HepG2 (cell line): ENCODE measurements around the gene MGMT. TPM values are rescaled to one million over a fixed set of nuclear protein-coding genes. Genes with fewer than 3 reads are reported as not detected.

ENCODE experiments used
- ATAC-seq: fragments of 200-7000 bp; cut with Tn5 transposase; 3 replicates; pipeline ENCODE4 v1.9.1; 2020; ENCODE audit warnings: mild to moderate bottlenecking, moderate library complexity
- BruUV-seq: library from RNA; stranded (reverse); fragments of 400-500 nt; replicated peaks from 2 replicates; lab custom pipeline; 2021; lab: Mats Ljungman, UMichigan
- CTCF ChIA-PET: fragments of 300-600 bp; formaldehyde crosslinking; extraction: SDS; loops from one replicate; lab custom pipeline; 2021; ENCODE audit warnings: low total read pairs, inconsistent platforms, low intra/inter-chr PET ratio; lab: Yijun Ruan, JAX
- POLR2A ChIA-PET: fragments of 350-600 bp; sonication (Branson Sonifier 250); formaldehyde crosslinking; loops from one replicate; lab custom pipeline; 2020; ENCODE audit warnings: antibody characterized with exemption, inconsistent platforms; lab: Yijun Ruan, JAX
- DNase-seq: peaks from one replicate; pipeline ENCODE4 v3.0.0-alpha.2; 2015; ENCODE audit warnings: low spot score
- FAIRE-seq: peaks from 3 replicates; lab custom pipeline; 2011; peaks lifted over from hg19 to GRCh38; lab: Jason Lieb, UNC
- H2AFZ ChIP-seq: one replicate; pipeline ENCODE4 v1.6.1; 2011; ENCODE audit warnings: low read length, inconsistent platforms
- H3K27ac ChIP-seq: fragments of 300-600 bp; 3 replicates; pipeline ENCODE4 v1.8.0; 2011; ENCODE audit warnings: mixed run types, mild to moderate bottlenecking, mixed read lengths, low read length, inconsistent platforms; ENCODE audit not compliant: insufficient read depth; ENCODE audit errors: extremely low read length
- H3K27me3 ChIP-seq, 2 experiments: fragments of 200-600 bp in 1 of 2; 2 replicates in 1 of 2; 3 replicates in 1 of 2; pipeline versions ENCODE4 v1.6.0 to v1.8.0; 2011; ENCODE audit warnings: low read length in 2 of 2, mild to moderate bottlenecking in 2 of 2, moderate library complexity in 2 of 2, inconsistent platforms in 1 of 2; ENCODE audit not compliant: insufficient read depth in 2 of 2, control insufficient read depth in 1 of 2
- H3K36me3 ChIP-seq, 2 experiments: fragments of 200-600 bp in 1 of 2; replicated peaks in 1 of 2; 2 replicates in 1 of 2; 3 replicates in 1 of 2; pipeline versions ENCODE4 v1.5.1 to v1.8.0; 2011; ENCODE audit warnings: low read length in 2 of 2, inconsistent platforms in 1 of 2; ENCODE audit not compliant: insufficient read depth in 2 of 2, control insufficient read depth in 1 of 2
- H3K4me1 ChIP-seq: 2 replicates; pipeline ENCODE4 v1.5.1; 2012; ENCODE audit warnings: low read length, inconsistent platforms; ENCODE audit not compliant: insufficient read depth
- H3K4me2 ChIP-seq: 2 replicates; pipeline ENCODE4 v1.6.0; 2011; ENCODE audit warnings: low read depth, low read length, inconsistent platforms
- H3K4me3 ChIP-seq, 3 experiments: fragments of 200-600 bp in 1 of 3; sonication (generic), shearing (Covaris generic) in 1 of 3; replicated peaks in 1 of 3; 2 replicates each; pipeline ENCODE4 v1.5.1; 2011 to 2016; ENCODE audit warnings: low read length in 3 of 3, inconsistent platforms in 2 of 3, low read depth in 2 of 3, mild to moderate bottlenecking in 2 of 3, control low read depth in 1 of 3, mixed read lengths in 1 of 3; ENCODE audit not compliant: insufficient read depth in 1 of 3
- H3K79me2 ChIP-seq: one replicate; pipeline ENCODE4 v1.6.1; 2011; ENCODE audit warnings: low read length, inconsistent platforms; ENCODE audit not compliant: insufficient read depth
- H3K9ac ChIP-seq: 2 replicates; pipeline ENCODE4 v1.6.0; 2011; ENCODE audit warnings: mild to moderate bottlenecking, low read depth, low read length, inconsistent platforms; ENCODE audit not compliant: insufficient read depth
- H3K9me3 ChIP-seq: 2 replicates; pipeline ENCODE4 v1.5.1; 2012; ENCODE audit warnings: mild to moderate bottlenecking, low read length
- H4K20me1 ChIP-seq: 2 replicates; pipeline ENCODE4 v1.6.0; 2011; ENCODE audit warnings: inconsistent platforms, mild to moderate bottlenecking, low read length, moderate library complexity; ENCODE audit not compliant: insufficient read depth
- CREB1 ChIP-seq, 2 experiments: fragments of 450-650 bp in 1 of 2; IDR thresholded peaks; 2 replicates each; pipeline ENCODE4 v1.6.1; 2016 to 2017; ENCODE audit warnings: control low read depth in 1 of 2, mild to moderate bottlenecking in 1 of 2, missing compliant biosample characterization in 1 of 2, missing genetic modification characterization in 1 of 2
- HOXA7 ChIP-seq: sonication (generic); formaldehyde crosslinking; IDR thresholded peaks from 2 replicates; pipeline ENCODE4 v1.8.1; 2022; ENCODE audit warnings: mild to moderate bottlenecking, missing genetic modification reagents, moderate library complexity
- ISL2 ChIP-seq: sonication (generic); formaldehyde crosslinking; IDR thresholded peaks from 2 replicates; pipeline ENCODE4 v1.5.0; 2020; ENCODE audit warnings: missing genetic modification reagents
- KLF15 ChIP-seq: sonication (generic); formaldehyde crosslinking; IDR thresholded peaks from 2 replicates; pipeline ENCODE4 v1.8.1; 2023; ENCODE audit warnings: borderline replicate concordance, mild to moderate bottlenecking, inconsistent platforms, missing genetic modification reagents, mixed read lengths
- MAZ ChIP-seq, 2 experiments: sonication (generic) in 1 of 2; formaldehyde crosslinking in 1 of 2; IDR thresholded peaks; 2 replicates each; pipeline versions ENCODE4 v1.5.0 to v1.6.1; 2012 to 2020; ENCODE audit warnings: low read depth in 2 of 2, mild to moderate bottlenecking in 2 of 2, borderline replicate concordance in 1 of 2, improper control_type of control experiment in 1 of 2, low read length in 1 of 2, missing genetic modification reagents in 1 of 2, moderate library complexity in 1 of 2
- PCBP1 ChIP-seq: fragments of 200-400 bp; formaldehyde crosslinking; IDR thresholded peaks from 2 replicates; pipeline ENCODE4 v1.6.1; 2017; ENCODE audit warnings: mild to moderate bottlenecking, low read depth, low read length, borderline replicate concordance
- RARA ChIP-seq: IDR thresholded peaks from 2 replicates; pipeline ENCODE4 v1.6.1; 2016; ENCODE audit warnings: missing genetic modification reagents, missing compliant biosample characterization
- TOE1 ChIP-seq: sonication (generic); formaldehyde crosslinking; IDR thresholded peaks from 2 replicates; pipeline ENCODE4 v1.4.0; 2020; ENCODE audit warnings: mild to moderate bottlenecking, missing genetic modification reagents
- U2AF2 ChIP-seq: fragments of 200-400 bp; formaldehyde crosslinking; IDR thresholded peaks from 2 replicates; pipeline ENCODE4 v1.6.1; 2017; ENCODE audit warnings: low read depth, mild to moderate bottlenecking, low read length
- ZNF101 ChIP-seq: sonication (generic); formaldehyde crosslinking; IDR thresholded peaks from 2 replicates; pipeline ENCODE4 v1.4.0; 2020; ENCODE audit warnings: mild to moderate bottlenecking, low read depth, missing genetic modification reagents, borderline replicate concordance
- ZNF138 ChIP-seq: sonication (generic); formaldehyde crosslinking; IDR thresholded peaks from 2 replicates; pipeline ENCODE4 v1.5.0; 2020; ENCODE audit warnings: mild to moderate bottlenecking, low read depth, missing genetic modification reagents
- ZNF17 ChIP-seq: sonication (generic); formaldehyde crosslinking; IDR thresholded peaks from 2 replicates; pipeline ENCODE4 v1.5.0; 2020; ENCODE audit warnings: mild to moderate bottlenecking, missing genetic modification reagents
- ZNF264 ChIP-seq: sonication (generic); formaldehyde crosslinking; IDR thresholded peaks from 2 replicates; pipeline ENCODE4 v1.4.0; 2020; ENCODE audit warnings: missing genetic modification reagents
- ZNF552 ChIP-seq: sonication (generic); formaldehyde crosslinking; IDR thresholded peaks from 2 replicates; pipeline ENCODE4 v1.9.0; 2022; ENCODE audit warnings: missing genetic modification reagents, mild to moderate bottlenecking, borderline replicate concordance
- ZNF558 ChIP-seq: sonication (generic); formaldehyde crosslinking; IDR thresholded peaks from 2 replicates; pipeline ENCODE4 v1.9.0; 2022; ENCODE audit warnings: mild to moderate bottlenecking, missing genetic modification reagents, borderline replicate concordance
- WGBS: methylation state at CpG from one replicate; pipeline ENCODE4 v1.1.6; 2017; ENCODE audit warnings: low lambda C conversion rate; 5-methylcytosine and 5-hydroxymethylcytosine counted together
- in situ Hi-C: cut with HindIII; loops from 2 replicates; pipeline ENCODE4 v1.10.0; 2017; ENCODE audit warnings: low pct_unique_long_range_greater_than_20kb; ENCODE audit not compliant: extremely low pct_ligation_motif_present
- intact Hi-C: fragments of 100-400 bp; cut with micrococcal nuclease; formaldehyde crosslinking; loops from one replicate; pipeline ENCODE4 v1.10.0; 2022; ENCODE audit not compliant: unreplicated experiment
- polyA plus RNA-seq, 8 experiments: library from polyadenylated mRNA; depleted of rRNA in 3 of 8; stranded (reverse) in 7 of 8; unstranded in 1 of 8; fragments of >200 nt; fragmentation: Illumina TruSeq in 4 of 8; extraction: Trizol in 4 of 8; gene quantifications; 2 replicates each; pipeline versions ENCODE4 v1.2.1 to v1.2.3, GENCODE V29; 2011 to 2016; ENCODE audit warnings: low read depth in 4 of 8, missing spikeins in 1 of 8, mixed read lengths in 1 of 8; ENCODE audit not compliant: insufficient read depth in 1 of 8
- total RNA-seq, 5 experiments: library from RNA; depleted of rRNA; stranded (reverse); fragments of >200 nt; fragmentation: Illumina TruSeq; extraction: Trizol; gene quantifications; 2 replicates each; pipeline ENCODE4 v1.2.3, GENCODE V29; 2016; ENCODE audit warnings: low read depth in 1 of 5
- TF ChIP-seq, protein P1 (sequence below): sonication (generic); formaldehyde crosslinking; IDR thresholded peaks from 2 replicates; pipeline ENCODE4 v1.4.0; 2020; ENCODE audit warnings: mild to moderate bottlenecking, missing genetic modification reagents

MGMT gene
- total and polyA plus RNA-seq, 2 of the 13 experiments (the other 11 are each of a cell fraction or from before 2014, with no cell fraction given) = 12.0 to 19.5 TPM

DNA sequence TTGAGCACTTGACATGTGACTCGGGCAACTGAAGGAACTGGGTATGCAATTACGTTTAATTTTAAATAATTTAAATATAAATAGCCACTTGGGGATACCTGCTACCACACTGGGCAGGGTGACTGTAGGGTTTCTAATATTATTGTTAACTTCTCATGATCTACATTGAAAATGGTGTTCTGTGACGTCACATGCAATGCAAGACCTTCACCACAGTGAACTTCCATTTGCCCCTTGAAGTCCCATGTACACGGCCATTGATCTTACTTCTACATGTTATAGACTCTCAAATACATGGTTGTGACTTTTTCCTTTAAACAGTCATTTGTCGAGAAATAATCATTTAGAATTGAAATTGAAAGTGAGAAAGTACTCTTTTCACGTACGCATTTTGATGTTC, 154.0 kb downstream of the MGMT start:
- CTCF ChIA-PET = no interaction called here
- ATAC-seq (no peak), FAIRE-seq (no peak)
- Histone ChIP-seq H3K9ac (no peak overlapping the region), H3K4me2 (no peak overlapping the region), H2AFZ (no peak overlapping the region), H3K4me1 (no peaks in the 10 kb centered on the region), H3K36me3 (no peaks in the 10 kb centered on the region), H4K20me1 (no peaks in the 10 kb centered on the region)
- TF ChIP-seq RARA (no peak), CREB1 (IDR thresholded peaks at IDR 0.05) (peak; percentile 92), CREB1 (CRISPR knock-in tag; IDR thresholded peaks at IDR 0.05) (no peak)
- TF ChIP-seq, all 625 proteins: peak for 1
- Histone ChIP-seq H3K27ac (no peak overlapping the region), H3K27me3 (no peaks in the 10 kb centered on the region; a peak in 1 of 5 replicates), H3K4me3 (no peak overlapping the region), H3K79me2 (no peaks in the 10 kb centered on the region), H3K9me3 (peaks cover 11% of the 10 kb centered on the region; the same call in 1 of the 2 replicates)
- no TSS peak for BruUV-seq
- 65% methylated on average over 7 of the region's 7 CpGs for WGBS
- DNase-seq = no peak
- intact Hi-C loops (no loop called here), in situ Hi-C loops (no loop called here)
- POLR2A ChIA-PET = no interaction called here

DNA sequence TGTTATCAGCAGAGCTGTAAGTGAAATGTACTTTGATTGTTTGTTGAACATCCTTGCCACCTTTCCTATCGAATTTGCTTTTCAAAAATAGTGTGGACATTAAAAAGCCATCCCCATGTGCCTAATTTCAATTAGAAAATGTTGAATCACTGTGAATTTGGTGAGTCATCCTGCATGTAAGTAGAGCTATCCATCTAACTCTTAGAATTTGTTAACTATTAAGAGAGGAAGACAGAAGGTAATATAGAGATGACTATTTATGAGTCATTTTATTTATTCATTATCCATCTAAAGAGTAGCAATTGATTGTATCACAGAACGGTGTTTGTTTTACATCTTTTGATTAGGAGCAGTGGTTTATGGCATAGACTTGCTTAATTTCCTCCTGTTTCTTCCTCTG, 154.7 kb downstream of the MGMT start:
- WGBS = 47% methylated on average over 2 of the region's 2 CpGs
- CTCF ChIA-PET = no interaction called here
- Histone ChIP-seq H3K27ac (no peak overlapping the region), H3K4me2 (no peak overlapping the region), H3K36me3 (no peaks in the 10 kb centered on the region), H3K4me3 (no peak overlapping the region), H3K79me2 (no peaks in the 10 kb centered on the region), H4K20me1 (no peaks in the 10 kb centered on the region), H2AFZ (no peak overlapping the region), H3K4me1 (no peaks in the 10 kb centered on the region), H3K9me3 (peaks cover 11% of the 10 kb centered on the region; the same call in 1 of the 2 replicates), H3K27me3 (no peaks in the 10 kb centered on the region; a peak in 1 of 5 replicates), H3K9ac (no peak overlapping the region)
- BruUV-seq = no TSS peak
- POLR2A ChIA-PET = no interaction called here
- intact Hi-C loops = no loop called here
- in situ Hi-C loops = no loop called here
- FAIRE-seq (no peak), ATAC-seq (no peak), DNase-seq (no peak)
- no peak for TF ChIP-seq TOE1
- no peak for TF ChIP-seq ZNF558 (CRISPR knock-in tag)
- TF ChIP-seq, protein P1, sequence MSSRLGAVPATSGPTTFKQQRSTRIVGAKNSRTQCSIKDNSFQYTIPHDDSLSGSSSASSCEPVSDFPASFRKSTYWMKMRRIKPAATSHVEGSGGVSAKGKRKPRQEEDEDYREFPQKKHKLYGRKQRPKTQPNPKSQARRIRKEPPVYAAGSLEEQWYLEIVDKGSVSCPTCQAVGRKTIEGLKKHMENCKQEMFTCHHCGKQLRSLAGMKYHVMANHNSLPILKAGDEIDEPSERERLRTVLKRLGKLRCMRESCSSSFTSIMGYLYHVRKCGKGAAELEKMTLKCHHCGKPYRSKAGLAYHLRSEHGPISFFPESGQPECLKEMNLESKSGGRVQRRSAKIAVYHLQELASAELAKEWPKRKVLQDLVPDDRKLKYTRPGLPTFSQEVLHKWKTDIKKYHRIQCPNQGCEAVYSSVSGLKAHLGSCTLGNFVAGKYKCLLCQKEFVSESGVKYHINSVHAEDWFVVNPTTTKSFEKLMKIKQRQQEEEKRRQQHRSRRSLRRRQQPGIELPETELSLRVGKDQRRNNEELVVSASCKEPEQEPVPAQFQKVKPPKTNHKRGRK (CRISPR knock-in tag) = no peak
- TF ChIP-seq ZNF17 = no peak
- TF ChIP-seq ZNF138 (CRISPR knock-in tag) = no peak
- TF ChIP-seq ZNF264 (CRISPR knock-in tag) = no peak
- no peak for TF ChIP-seq MAZ (IDR thresholded peaks at IDR 0.05; ENCODE audit: borderline replicate concordance, low read depth, low read length)
- TF ChIP-seq MAZ (CRISPR knock-in tag; IDR thresholded peaks at IDR 0.05; ENCODE audit: low read depth) = no peak
- TF ChIP-seq ISL2 (CRISPR knock-in tag) = no peak
- TF ChIP-seq ZNF552 (CRISPR knock-in tag) = no peak
- no peak for TF ChIP-seq KLF15 (CRISPR knock-in tag)
- no peak for TF ChIP-seq U2AF2
- no peak for TF ChIP-seq ZNF101 (CRISPR knock-in tag)
- no peak for TF ChIP-seq HOXA7 (CRISPR knock-in tag)
- TF ChIP-seq PCBP1 = no peak
